ENCODE data around the gene RINL.

RINL gene

DNA sequence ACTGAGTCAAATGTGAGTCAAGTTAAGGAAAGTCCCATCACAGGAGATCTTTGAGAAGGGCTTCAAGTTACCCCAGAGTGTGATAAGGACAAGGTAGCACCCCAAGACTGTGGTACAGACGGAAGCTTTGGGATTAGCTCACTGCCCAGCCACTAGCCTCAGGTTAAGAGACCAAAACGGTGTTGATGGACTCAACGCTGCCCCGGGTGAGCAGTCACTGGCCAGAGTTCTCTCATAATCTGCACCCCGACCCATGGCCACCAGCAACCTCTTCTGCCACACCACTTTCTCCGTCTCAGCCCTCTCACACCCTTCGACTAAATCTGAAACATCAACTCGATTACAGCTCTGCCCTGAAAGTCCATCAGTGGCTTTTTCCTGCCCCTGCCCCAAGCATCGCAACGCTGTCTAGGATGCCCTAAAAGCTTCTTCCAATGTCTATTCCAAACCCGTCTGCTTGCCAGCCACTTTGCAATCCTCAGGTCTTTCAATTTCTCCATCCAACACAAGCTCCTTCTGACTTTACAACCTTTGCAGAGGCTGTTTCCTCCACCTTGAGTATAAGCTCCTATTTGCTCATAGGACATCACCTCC is 33.9 kb downstream of the RINL start:
- Histone ChIP-seq H3K27me3 (ENCODE audit: insufficient read depth, low read length, poor library complexity, severe bottlenecking) (no peaks in the 10 kb centered on the region), H3K79me2 (ENCODE audit: insufficient read depth, low read length) (peaks cover 99% of the 10 kb centered on the region), H3K36me3 (ENCODE audit: insufficient read depth, low read length) (peaks cover 91% of the 10 kb centered on the region), H2AFZ (ENCODE audit: low read length) (no peak overlapping the region), H3F3A (ENCODE audit: low read depth) (no peaks in the 10 kb centered on the region), H3K9me3 (ENCODE audit: insufficient read depth, low read depth, low read length) (no peaks in the 10 kb centered on the region), H4K20me1 (ENCODE audit: insufficient read depth, low read length, poor library complexity, severe bottlenecking) (peaks cover 98% of the 10 kb centered on the region), H3K4me1 (ENCODE audit: insufficient read depth, low read length, poor library complexity, severe bottlenecking) (peaks cover 62% of the 10 kb centered on the region), H3K9me2 (replicated peaks; ENCODE audit: low read depth, low read length) (no peaks in the 10 kb centered on the region), H3K4me2 (ENCODE audit: low read depth, low read length, poor library complexity, severe bottlenecking) (peak overlapping the region; percentile 82), H3K9ac (ENCODE audit: low read depth, low read length, poor library complexity, severe bottlenecking) (peak overlapping the region; percentile 30), H3K4me3 (ENCODE audit: low read length, poor library complexity, severe bottlenecking) (peak overlapping the region; percentile 15)
- TF ChIP-seq, protein P1, sequence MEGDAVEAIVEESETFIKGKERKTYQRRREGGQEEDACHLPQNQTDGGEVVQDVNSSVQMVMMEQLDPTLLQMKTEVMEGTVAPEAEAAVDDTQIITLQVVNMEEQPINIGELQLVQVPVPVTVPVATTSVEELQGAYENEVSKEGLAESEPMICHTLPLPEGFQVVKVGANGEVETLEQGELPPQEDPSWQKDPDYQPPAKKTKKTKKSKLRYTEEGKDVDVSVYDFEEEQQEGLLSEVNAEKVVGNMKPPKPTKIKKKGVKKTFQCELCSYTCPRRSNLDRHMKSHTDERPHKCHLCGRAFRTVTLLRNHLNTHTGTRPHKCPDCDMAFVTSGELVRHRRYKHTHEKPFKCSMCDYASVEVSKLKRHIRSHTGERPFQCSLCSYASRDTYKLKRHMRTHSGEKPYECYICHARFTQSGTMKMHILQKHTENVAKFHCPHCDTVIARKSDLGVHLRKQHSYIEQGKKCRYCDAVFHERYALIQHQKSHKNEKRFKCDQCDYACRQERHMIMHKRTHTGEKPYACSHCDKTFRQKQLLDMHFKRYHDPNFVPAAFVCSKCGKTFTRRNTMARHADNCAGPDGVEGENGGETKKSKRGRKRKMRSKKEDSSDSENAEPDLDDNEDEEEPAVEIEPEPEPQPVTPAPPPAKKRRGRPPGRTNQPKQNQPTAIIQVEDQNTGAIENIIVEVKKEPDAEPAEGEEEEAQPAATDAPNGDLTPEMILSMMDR (conservative IDR thresholded peaks at IDR 0.05; ENCODE audit: low read length): no peak
- no peak for TF ChIP-seq EZH2phosphoT487 (IDR thresholded peaks at IDR 0.05; ENCODE audit: borderline replicate concordance)

DNA sequence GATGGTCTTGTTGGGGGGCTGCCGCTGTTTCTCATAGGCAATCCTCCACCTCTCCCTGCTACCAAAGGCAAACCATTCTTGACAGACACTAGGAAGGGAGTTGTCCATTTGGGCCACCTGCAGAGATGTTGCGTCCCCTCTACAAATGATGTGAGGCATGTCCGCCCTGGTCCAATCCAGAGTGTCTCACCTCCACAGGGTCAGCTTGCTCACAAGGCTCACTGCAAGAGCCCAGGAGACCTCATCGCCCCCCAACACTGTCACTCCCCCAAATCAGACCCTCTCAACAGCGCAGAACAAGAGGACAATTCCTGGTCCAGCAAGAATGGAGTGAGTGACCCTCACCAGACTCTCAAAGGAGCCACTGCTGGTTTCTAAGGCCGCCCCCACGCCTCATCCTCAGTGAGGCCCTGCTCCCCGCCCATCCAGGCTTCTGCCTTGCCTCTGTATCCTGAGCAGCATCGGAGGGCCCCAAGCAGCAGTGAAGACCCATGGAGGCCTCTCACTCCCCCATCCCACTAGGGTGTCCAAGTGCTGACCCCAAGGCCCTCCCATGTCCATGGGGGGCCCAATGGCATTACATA is 34.8 kb downstream of the RINL start:
- Histone ChIP-seq H3K4me3 (ENCODE audit: low read length, poor library complexity, severe bottlenecking) (peak overlapping the region; percentile 15), H3K79me2 (ENCODE audit: insufficient read depth, low read length) (peaks cover 94% of the 10 kb centered on the region), H3K9me3 (ENCODE audit: insufficient read depth, low read depth, low read length) (no peaks in the 10 kb centered on the region), H2AFZ (ENCODE audit: low read length) (no peak overlapping the region), H3K4me2 (ENCODE audit: low read depth, low read length, poor library complexity, severe bottlenecking) (peak overlapping the region; percentile 82), H3K9ac (ENCODE audit: low read depth, low read length, poor library complexity, severe bottlenecking) (no peak overlapping the region), H3K27me3 (ENCODE audit: insufficient read depth, low read length, poor library complexity, severe bottlenecking) (no peaks in the 10 kb centered on the region), H4K20me1 (ENCODE audit: insufficient read depth, low read length, poor library complexity, severe bottlenecking) (peaks cover 96% of the 10 kb centered on the region), H3F3A (ENCODE audit: low read depth) (no peaks in the 10 kb centered on the region), H3K9me2 (replicated peaks; ENCODE audit: low read depth, low read length) (no peaks in the 10 kb centered on the region), H3K4me1 (ENCODE audit: insufficient read depth, low read length, poor library complexity, severe bottlenecking) (peaks cover 62% of the 10 kb centered on the region), H3K36me3 (ENCODE audit: insufficient read depth, low read length) (peaks cover 96% of the 10 kb centered on the region)
- TF ChIP-seq EZH2phosphoT487 (IDR thresholded peaks at IDR 0.05; ENCODE audit: borderline replicate concordance): no peak
- TF ChIP-seq, protein P1 (conservative IDR thresholded peaks at IDR 0.05; ENCODE audit: low read length): no peak

DNA sequence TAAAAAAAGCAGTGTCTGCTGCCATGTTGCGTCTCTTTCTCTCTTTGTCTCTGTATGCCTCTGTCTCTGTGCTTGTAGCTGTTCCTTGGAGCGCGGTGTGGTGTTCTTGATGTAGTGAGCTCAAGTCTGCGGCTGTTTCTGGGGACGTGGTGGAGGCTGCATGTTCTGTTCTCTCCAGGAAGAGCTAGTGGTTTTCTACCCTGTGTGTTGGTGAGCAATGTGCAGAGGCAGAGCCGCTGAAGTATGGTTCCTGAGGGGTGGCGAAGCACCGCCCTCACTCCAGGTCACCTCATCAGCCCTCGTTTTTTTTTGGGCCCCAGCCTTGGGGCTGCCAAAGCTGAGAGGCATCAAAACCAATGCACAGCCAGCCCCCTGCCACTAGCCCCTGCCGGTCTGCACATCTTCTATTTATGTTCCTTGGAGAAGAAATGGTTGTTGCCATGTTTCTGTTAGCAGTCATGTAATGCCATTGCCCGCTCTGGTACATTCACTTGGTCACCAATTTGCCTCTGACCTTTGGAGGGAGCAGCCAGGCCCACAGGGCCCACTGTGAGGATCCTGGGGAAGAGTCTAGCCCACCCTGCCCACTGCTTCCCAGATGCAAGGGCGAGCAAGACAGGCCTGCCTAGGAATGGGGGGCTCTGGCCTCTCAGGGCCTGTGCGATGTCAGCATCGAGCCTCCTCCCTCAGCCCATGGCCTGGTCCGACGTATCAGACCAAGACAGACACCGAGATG is 35.5 kb downstream of the RINL start:
- H3K4me1 ChIP-seq (ENCODE audit: insufficient read depth, low read length, poor library complexity, severe bottlenecking): peaks cover 58% of the 10 kb centered on the region
- peaks cover 90% of the 10 kb centered on the region for H4K20me1 ChIP-seq (ENCODE audit: insufficient read depth, low read length, poor library complexity, severe bottlenecking)
- H3K9me2 ChIP-seq (replicated peaks; ENCODE audit: low read depth, low read length): no peaks in the 10 kb centered on the region
- no peaks in the 10 kb centered on the region for H3F3A ChIP-seq (ENCODE audit: low read depth)
- peak overlapping the region; percentile 82 for H3K4me2 ChIP-seq (ENCODE audit: low read depth, low read length, poor library complexity, severe bottlenecking)
- H3K9ac ChIP-seq (ENCODE audit: low read depth, low read length, poor library complexity, severe bottlenecking): no peak overlapping the region
- TF ChIP-seq, protein P1 (conservative IDR thresholded peaks at IDR 0.05; ENCODE audit: low read length): no peak
- no peak for TF ChIP-seq EZH2phosphoT487 (IDR thresholded peaks at IDR 0.05; ENCODE audit: borderline replicate concordance)
- no peak overlapping the region for H2AFZ ChIP-seq (ENCODE audit: low read length)
- no peak overlapping the region for H3K4me3 ChIP-seq (ENCODE audit: low read length, poor library complexity, severe bottlenecking)
- H3K27me3 ChIP-seq (ENCODE audit: insufficient read depth, low read length, poor library complexity, severe bottlenecking): no peaks in the 10 kb centered on the region
- peaks cover 100% of the 10 kb centered on the region for H3K36me3 ChIP-seq (ENCODE audit: insufficient read depth, low read length)
- no peaks in the 10 kb centered on the region for H3K9me3 ChIP-seq (ENCODE audit: insufficient read depth, low read depth, low read length)
- peaks cover 88% of the 10 kb centered on the region for H3K79me2 ChIP-seq (ENCODE audit: insufficient read depth, low read length)

Data from Loucy (cell line).